Endothelial cell of umbilical vein (primary cell): Measurements from ENCODE around the gene RAB10. TPM values are rescaled to one million over a fixed set of nuclear protein-coding genes. Genes with fewer than 3 reads are reported as not detected.

Source experiments
- BruUV-seq: library from RNA; stranded (reverse); fragments of 400-500 nt; replicated peaks from 2 replicates; lab custom pipeline; 2021; lab: Mats Ljungman, UMichigan
- CTCF ChIA-PET: fragments of 300-600, 350-600 bp; sonication (Branson Sonifier 250); formaldehyde crosslinking; loops from one replicate; lab custom pipeline; 2021; ENCODE audit warnings: antibody characterized with exemption, inconsistent platforms; lab: Charles Lee
- POLR2A ChIA-PET: fragments of 300-600, 350-600 bp; sonication (Branson Sonifier 250); formaldehyde crosslinking; loops from one replicate; lab custom pipeline; 2021; ENCODE audit warnings: antibody characterized with exemption, inconsistent platforms; lab: Charles Lee
- DNase-seq: peaks from one replicate; pipeline ENCODE4 v3.0.0-alpha.2; 2011; ENCODE audit warnings: low read depth, low spot score
- FAIRE-seq: peaks from 2 replicates; lab custom pipeline; 2011; peaks lifted over from hg19 to GRCh38; lab: Jason Lieb, UNC
- H2AFZ ChIP-seq: 2 replicates; pipeline ENCODE4 v1.6.0; 2012; ENCODE audit warnings: low read depth, low read length, control low read depth, inconsistent platforms
- H3K27ac ChIP-seq: 2 replicates; pipeline ENCODE4 v1.5.1; 2011; ENCODE audit warnings: low read depth, mild to moderate bottlenecking, control low read depth, low read length, moderate library complexity; ENCODE audit not compliant: insufficient read depth
- H3K27me3 ChIP-seq, 2 experiments: 2 replicates each; pipeline versions ENCODE4 v1.6.0 to v1.6.1; 2011; ENCODE audit warnings: low read length in 2 of 2, mixed read lengths in 1 of 2; ENCODE audit not compliant: control insufficient read depth in 2 of 2, insufficient read depth in 2 of 2
- H3K36me3 ChIP-seq, 2 experiments: 2 replicates in 1 of 2; 3 replicates in 1 of 2; pipeline ENCODE4 v1.5.1; 2011; ENCODE audit warnings: low read length in 2 of 2, mild to moderate bottlenecking in 1 of 2, moderate library complexity in 1 of 2; ENCODE audit not compliant: control insufficient read depth in 2 of 2, insufficient read depth in 2 of 2; ENCODE audit errors: extremely low read depth in 1 of 2
- H3K4me1 ChIP-seq: 3 replicates; pipeline ENCODE4 v1.5.1; 2011; ENCODE audit warnings: mild to moderate bottlenecking, low read length; ENCODE audit not compliant: control insufficient read depth, insufficient read depth; ENCODE audit errors: extremely low read depth
- H3K4me2 ChIP-seq: 2 replicates; pipeline ENCODE4 v1.6.1; 2011; ENCODE audit warnings: low read length, control low read depth, mixed read lengths; ENCODE audit not compliant: insufficient read depth
- H3K4me3 ChIP-seq, 3 experiments: fragments of 200-600 bp in 1 of 3; sonication (generic), shearing (Covaris generic) in 1 of 3; replicated peaks in 1 of 3; 2 replicates each; pipeline ENCODE4 v1.5.1; 2011 to 2016; ENCODE audit warnings: control low read depth in 3 of 3, low read length in 3 of 3, mild to moderate bottlenecking in 2 of 3, inconsistent platforms in 1 of 3, low read depth in 1 of 3, moderate library complexity in 1 of 3; ENCODE audit not compliant: insufficient read depth in 1 of 3
- H3K79me2 ChIP-seq: 2 replicates; pipeline ENCODE4 v1.6.0; 2012; ENCODE audit warnings: low read length, inconsistent platforms; ENCODE audit not compliant: control insufficient read depth, insufficient read depth
- H3K9ac ChIP-seq: replicated peaks from 2 replicates; pipeline ENCODE3; 2011; ENCODE audit warnings: low read length, control low read depth; ENCODE audit not compliant: insufficient read depth; ENCODE audit errors: extremely low read depth
- H3K9me1 ChIP-seq: replicated peaks from 3 replicates; pipeline ENCODE4 v1.6.0; 2011; ENCODE audit warnings: mild to moderate bottlenecking, low read length; ENCODE audit not compliant: control insufficient read depth, insufficient read depth; ENCODE audit errors: extremely low read depth
- H3K9me3 ChIP-seq: replicated peaks from 2 replicates; pipeline ENCODE4 v1.5.1; 2012; ENCODE audit warnings: low read length, inconsistent platforms; ENCODE audit not compliant: control insufficient read depth, insufficient read depth
- H4K20me1 ChIP-seq: replicated peaks from 2 replicates; pipeline ENCODE3; 2011; ENCODE audit warnings: mild to moderate bottlenecking, low read length; ENCODE audit not compliant: control insufficient read depth, insufficient read depth; ENCODE audit errors: extremely low read depth
- EZH2 ChIP-seq: IDR thresholded peaks from 2 replicates; pipeline ENCODE4 v1.6.1; 2012; ENCODE audit warnings: borderline replicate concordance, low read depth, mild to moderate bottlenecking, moderate library complexity, low read length, inconsistent platforms; ENCODE audit not compliant: severe bottlenecking
- FOS ChIP-seq: IDR thresholded peaks from 2 replicates; pipeline ENCODE4 v1.6.1; 2011; ENCODE audit warnings: mild to moderate bottlenecking, low read length, moderate library complexity, borderline replicate concordance; ENCODE audit not compliant: insufficient read depth
- GATA2 ChIP-seq: IDR thresholded peaks from 2 replicates; pipeline ENCODE4 v1.7.0; 2011; ENCODE audit warnings: low read depth, mild to moderate bottlenecking, moderate library complexity, mixed read lengths, low read length; ENCODE audit not compliant: insufficient read length, insufficient read depth
- JUN ChIP-seq: IDR thresholded peaks from 2 replicates; pipeline ENCODE4 v1.6.1; 2011; ENCODE audit warnings: borderline replicate concordance, low read depth; ENCODE audit not compliant: insufficient read length, insufficient read depth
- MAX ChIP-seq: IDR thresholded peaks from 2 replicates; pipeline ENCODE4 v1.6.1; 2011; ENCODE audit not compliant: insufficient read depth, insufficient read length
- MYC ChIP-seq: IDR thresholded peaks from one replicate; pipeline ENCODE4 v1.6.1; 2011; ENCODE audit warnings: mild to moderate bottlenecking, low read depth, low read length
- POLR2A ChIP-seq: IDR thresholded peaks from 2 replicates; pipeline ENCODE4 v1.6.1; 2012; ENCODE audit warnings: low read depth, mild to moderate bottlenecking, control low read depth, low read length
- POLR2AphosphoS5 ChIP-seq: IDR thresholded peaks from 2 replicates; pipeline ENCODE4 v1.6.1; 2012; ENCODE audit warnings: low read depth, mild to moderate bottlenecking, control low read depth, low read length, moderate library complexity; ENCODE audit not compliant: insufficient read depth
- dilution Hi-C: fragments of 300-500 bp; cut with MboI; formaldehyde crosslinking; loops from one replicate; pipeline ENCODE4 v1.15.0; 2019; ENCODE audit warnings: low sequenced_read_pairs; ENCODE audit not compliant: extremely low pct_ligation_motif_present
- intact Hi-C: fragments of 100-400 bp; cut with micrococcal nuclease; formaldehyde crosslinking; loops from one replicate; pipeline ENCODE4 v1.10.0; 2022
- polyA plus RNA-seq, 4 experiments: library from polyadenylated mRNA; depleted of rRNA in 3 of 4; stranded (reverse) in 3 of 4; unstranded in 1 of 4; fragments of >200 nt; gene quantifications; 2 replicates each; pipeline versions ENCODE4 v1.2.1 to v1.2.3, GENCODE V29; 2011 to 2012; ENCODE audit warnings: missing spikeins in 1 of 4
- total RNA-seq: library from RNA; stranded (reverse); gene quantifications from 2 replicates; pipeline ENCODE4 v1.2.3, GENCODE V29; 2021
- TF ChIP-seq, protein P1 (sequence below), 2 donors: IDR thresholded peaks; 1 replicate in 1 of 2; 2 replicates in 1 of 2; pipeline ENCODE4 v1.5.1; 2011; ENCODE audit warnings: low read length in 2 of 2, mild to moderate bottlenecking in 2 of 2, moderate library complexity in 2 of 2, control low read depth in 1 of 2, inconsistent platforms in 1 of 2, low read depth in 1 of 2; ENCODE audit not compliant: insufficient read depth in 1 of 2; ENCODE audit errors: extremely low read depth in 1 of 2

RAB10 gene
- total and polyA plus RNA-seq, 2 donors (not counting 3 experiments of a cell fraction or from before 2014, with no cell fraction given): 45.1 to 104 TPM

DNA sequence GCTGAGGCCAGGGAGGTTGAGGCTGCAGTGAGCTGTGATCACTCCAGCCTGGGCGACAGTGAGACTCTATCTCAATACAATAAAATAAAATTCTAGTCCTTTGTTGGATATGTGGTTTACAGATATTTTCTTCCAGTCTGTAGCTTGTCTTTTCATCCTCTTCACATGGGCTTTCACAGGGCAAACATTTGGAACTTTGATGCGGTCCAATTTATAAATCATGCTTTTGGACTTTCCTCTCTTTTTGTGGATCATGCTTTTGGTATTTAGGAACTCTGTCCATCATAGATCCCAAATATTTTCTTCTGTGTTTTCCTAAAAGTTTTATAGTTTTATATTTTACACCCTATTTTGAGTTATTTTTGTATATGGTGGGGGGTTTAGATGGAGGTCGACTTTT, 14.9 kb downstream of the RAB10 start:
- peaks cover 97% of the 10 kb centered on the region for H3K79me2 ChIP-seq
- H3K4me2 ChIP-seq: no peak overlapping the region
- TF ChIP-seq, protein P1, sequence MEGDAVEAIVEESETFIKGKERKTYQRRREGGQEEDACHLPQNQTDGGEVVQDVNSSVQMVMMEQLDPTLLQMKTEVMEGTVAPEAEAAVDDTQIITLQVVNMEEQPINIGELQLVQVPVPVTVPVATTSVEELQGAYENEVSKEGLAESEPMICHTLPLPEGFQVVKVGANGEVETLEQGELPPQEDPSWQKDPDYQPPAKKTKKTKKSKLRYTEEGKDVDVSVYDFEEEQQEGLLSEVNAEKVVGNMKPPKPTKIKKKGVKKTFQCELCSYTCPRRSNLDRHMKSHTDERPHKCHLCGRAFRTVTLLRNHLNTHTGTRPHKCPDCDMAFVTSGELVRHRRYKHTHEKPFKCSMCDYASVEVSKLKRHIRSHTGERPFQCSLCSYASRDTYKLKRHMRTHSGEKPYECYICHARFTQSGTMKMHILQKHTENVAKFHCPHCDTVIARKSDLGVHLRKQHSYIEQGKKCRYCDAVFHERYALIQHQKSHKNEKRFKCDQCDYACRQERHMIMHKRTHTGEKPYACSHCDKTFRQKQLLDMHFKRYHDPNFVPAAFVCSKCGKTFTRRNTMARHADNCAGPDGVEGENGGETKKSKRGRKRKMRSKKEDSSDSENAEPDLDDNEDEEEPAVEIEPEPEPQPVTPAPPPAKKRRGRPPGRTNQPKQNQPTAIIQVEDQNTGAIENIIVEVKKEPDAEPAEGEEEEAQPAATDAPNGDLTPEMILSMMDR (IDR thresholded peaks at IDR 0.05; ENCODE audit: extremely low read depth in 1 of 2, insufficient read depth in 1 of 2, low read depth in 1 of 2, low read length in 2 of 2): no peak
- no peak for TF ChIP-seq GATA2
- no peak for TF ChIP-seq MAX
- no peak for TF ChIP-seq FOS
- TF ChIP-seq EZH2: no peak
- TF ChIP-seq POLR2A: no peak
- no peak for TF ChIP-seq JUN
- TF ChIP-seq POLR2AphosphoS5: no peak
- no peak for TF ChIP-seq MYC
- no peak overlapping the region for H3K27ac ChIP-seq
- H3K4me1 ChIP-seq: no peaks in the 10 kb centered on the region
- intact Hi-C loops (no loop called here), dilution Hi-C loops (no loop called here)
- POLR2A ChIA-PET: no interaction called here
- no peaks in the 10 kb centered on the region for H3K9me3 ChIP-seq
- peaks cover 8% of the 10 kb centered on the region for H4K20me1 ChIP-seq
- CTCF ChIA-PET: interaction anchor here (0.7 to 1.6 kb wide), 3 partner anchors 11 to 136 kb away, joined by 3 to 4 read pairs (median 3); no protein-coding TSS in a partner anchor
- FAIRE-seq (no peak), DNase-seq (no peak)
- no peaks in the 10 kb centered on the region for H3K9me1 ChIP-seq
- no peak overlapping the region for H3K4me3 ChIP-seq
- no peak overlapping the region for H2AFZ ChIP-seq
- H3K27me3 ChIP-seq: no peaks in the 10 kb centered on the region
- H3K36me3 ChIP-seq: no peaks in the 10 kb centered on the region
- no peak overlapping the region for H3K9ac ChIP-seq
- no TSS peak for BruUV-seq
